A549 (cell line): Measurements from ENCODE around the gene VASN. TPM values are rescaled to one million over a fixed set of nuclear protein-coding genes. Genes with fewer than 3 reads are reported as not detected.

Experiments used
- ATAC-seq, 2 experiments: fragments of 200-7000 bp in 1 of 2; fragments of >200 bp in 1 of 2; cut with Nextera tagmentation in 1 of 2; cut with Tn5 transposase in 1 of 2; 3 replicates each; pipeline versions ENCODE4 v1.8.0 to v1.9.1; 2018 to 2020; ENCODE audit warnings: mild to moderate bottlenecking in 1 of 2, moderate library complexity in 1 of 2
- CTCF ChIA-PET: fragments of 300-600 bp; sonication (Branson Sonifier 250); formaldehyde crosslinking; extraction: SDS; loops from one replicate; lab custom pipeline; 2021; ENCODE audit warnings: antibody characterized with exemption, inconsistent platforms; lab: Yijun Ruan, JAX
- POLR2A ChIA-PET: fragments of 350-600 bp; formaldehyde crosslinking; extraction: SDS; loops from one replicate; lab custom pipeline; 2021; ENCODE audit warnings: antibody characterized with exemption, inconsistent platforms; lab: Yijun Ruan, JAX
- DNase-seq, 2 experiments: peaks; one replicate each; pipeline versions ENCODE4 v3.0.0 to v3.0.0-alpha.2; 2011 to 2016; ENCODE audit warnings: low read depth in 1 of 2, low spot score in 1 of 2
- FAIRE-seq: peaks from 2 replicates; lab custom pipeline; 2011; peaks lifted over from hg19 to GRCh38; lab: Jason Lieb, UNC
- H3K27ac ChIP-seq, 2 experiments: fragments of >200 bp; sonication (Bioruptor Twin); formaldehyde crosslinking; 3 replicates each; pipeline ENCODE4 v1.5.1; 2016 to 2017
- H3K4me1 ChIP-seq: fragments of >200 bp; sonication (Bioruptor Twin); formaldehyde crosslinking; 3 replicates; pipeline ENCODE4 v1.6.1; 2016
- H3K4me2 ChIP-seq: fragments of >200 bp; sonication (Bioruptor Twin); formaldehyde crosslinking; 3 replicates; pipeline ENCODE4 v1.6.1; 2016
- H3K4me3 ChIP-seq: fragments of >200 bp; sonication (Bioruptor Twin); formaldehyde crosslinking; 3 replicates; pipeline ENCODE4 v1.5.1; 2016
- H3K9me3 ChIP-seq: fragments of >200 bp; sonication (Bioruptor Twin); formaldehyde crosslinking; 3 replicates; pipeline ENCODE4 v1.6.1; 2016
- CHD2 ChIP-seq: fragments of 150-350 bp; IDR thresholded peaks from 2 replicates; pipeline ENCODE4 v1.6.1; 2014; ENCODE audit warnings: low read length; ENCODE audit not compliant: partially characterized antibody
- HOXB5 ChIP-seq: fragments of 250-450 bp; sonication (Bioruptor Pico); IDR thresholded peaks from 2 replicates; pipeline ENCODE4 v1.5.0; 2020; ENCODE audit warnings: mild to moderate bottlenecking, moderate library complexity
- MAZ ChIP-seq: fragments of 150-350 bp; IDR thresholded peaks from 2 replicates; pipeline ENCODE4 v1.6.1; 2014; ENCODE audit warnings: antibody characterized with exemption, low read depth, low read length, borderline replicate concordance
- MYC ChIP-seq: IDR thresholded peaks from 2 replicates; pipeline ENCODE4 v1.6.1; 2012; ENCODE audit warnings: mild to moderate bottlenecking, inconsistent platforms, low read length, improper control_type of control experiment, borderline replicate concordance
- NFE2L2 ChIP-seq: fragments of 150-350 bp; conservative IDR thresholded peaks from 2 replicates; pipeline ENCODE4 v1.6.1; 2014; ENCODE audit warnings: low read length
- NPAS2 ChIP-seq: fragments of 250-450 bp; sonication (Bioruptor Pico); IDR thresholded peaks from 2 replicates; pipeline ENCODE4 v1.8.0; 2022; ENCODE audit warnings: mild to moderate bottlenecking, moderate library complexity, borderline replicate concordance
- POLR2AphosphoS2 ChIP-seq: conservative IDR thresholded peaks from 2 replicates; pipeline ENCODE4 v1.6.1; 2012; ENCODE audit warnings: low read length, improper control_type of control experiment, inconsistent platforms
- RAD21 ChIP-seq, 2 experiments: fragments of >200 bp in 1 of 2; sonication (Bioruptor Twin) in 1 of 2; formaldehyde crosslinking in 1 of 2; IDR thresholded peaks in 1 of 2; conservative IDR thresholded peaks in 1 of 2; 2 replicates in 1 of 2; 3 replicates in 1 of 2; pipeline ENCODE4 v1.6.1; 2012 to 2018; ENCODE audit warnings: inconsistent platforms in 1 of 2
- RCOR1 ChIP-seq: fragments of 150-350 bp; IDR thresholded peaks from 2 replicates; pipeline ENCODE4 v1.6.1; 2014; ENCODE audit warnings: antibody characterized with exemption, low read length, low read depth
- RNF2 ChIP-seq: fragments of 200-600 bp; sonication (generic); IDR thresholded peaks from 2 replicates; pipeline ENCODE4 v1.6.1; 2016; ENCODE audit warnings: low read depth, mild to moderate bottlenecking, antibody characterized with exemption, moderate library complexity, borderline replicate concordance
- SREBF2 ChIP-seq: fragments of 450-650 bp; IDR thresholded peaks from 2 replicates; pipeline ENCODE4 v1.6.1; 2014; ENCODE audit warnings: mild to moderate bottlenecking, moderate library complexity
- ZC3H11A ChIP-seq: fragments of 450-650 bp; IDR thresholded peaks from 2 replicates; pipeline ENCODE4 v1.6.1; 2014; ENCODE audit warnings: antibody characterized with exemption, mild to moderate bottlenecking
- ZSCAN20 ChIP-seq: fragments of 250-450 bp; sonication (Bioruptor Pico); IDR thresholded peaks from 2 replicates; pipeline ENCODE4 v1.8.0; 2022; ENCODE audit warnings: mild to moderate bottlenecking, moderate library complexity
- WGBS: methylation state at CpG from one replicate; pipeline ENCODE4 v1.1.6; 2017; ENCODE audit errors: missing lambda C conversion rate; 5-methylcytosine and 5-hydroxymethylcytosine counted together
- polyA plus RNA-seq, 4 experiments: library from polyadenylated mRNA; depleted of rRNA in 3 of 4; stranded (reverse); fragments of >200 nt; fragmentation: RNase III in 1 of 4; extraction: RNeasy Plus Mini Kit Qiagen cat#74134 plus additional on column Dnase treatment in 1 of 4; gene quantifications; 2 replicates in 3 of 4; 3 replicates in 1 of 4; pipeline ENCODE4 v1.2.3, GENCODE V29; 2011 to 2017
- TF ChIP-seq, protein P1 (sequence below): fragments of >200 bp; sonication (Bioruptor Twin); formaldehyde crosslinking; IDR thresholded peaks from 2 replicates; pipeline ENCODE4 v1.6.1; 2016
- TF ChIP-seq, protein P2 (sequence below): fragments of 150-350 bp; IDR thresholded peaks from 2 replicates; pipeline ENCODE4 v1.6.1; 2014; ENCODE audit warnings: low read depth, mild to moderate bottlenecking, low read length
- TF ChIP-seq, protein P3 (sequence below): fragments of >200 bp; sonication (Bioruptor Twin); formaldehyde crosslinking; IDR thresholded peaks from 3 replicates; pipeline ENCODE4 v1.6.1; 2016
- TF ChIP-seq, protein P4 (sequence below): fragments of 250-450 bp; sonication (Bioruptor Pico); IDR thresholded peaks from 2 replicates; pipeline ENCODE4 v1.5.0; 2020; ENCODE audit warnings: low read depth, mild to moderate bottlenecking, moderate library complexity

VASN gene
- polyA plus RNA-seq, 2 of the 4 experiments (the other 2 are of a cell fraction) = 2.3 to 4.0 TPM

DNA sequence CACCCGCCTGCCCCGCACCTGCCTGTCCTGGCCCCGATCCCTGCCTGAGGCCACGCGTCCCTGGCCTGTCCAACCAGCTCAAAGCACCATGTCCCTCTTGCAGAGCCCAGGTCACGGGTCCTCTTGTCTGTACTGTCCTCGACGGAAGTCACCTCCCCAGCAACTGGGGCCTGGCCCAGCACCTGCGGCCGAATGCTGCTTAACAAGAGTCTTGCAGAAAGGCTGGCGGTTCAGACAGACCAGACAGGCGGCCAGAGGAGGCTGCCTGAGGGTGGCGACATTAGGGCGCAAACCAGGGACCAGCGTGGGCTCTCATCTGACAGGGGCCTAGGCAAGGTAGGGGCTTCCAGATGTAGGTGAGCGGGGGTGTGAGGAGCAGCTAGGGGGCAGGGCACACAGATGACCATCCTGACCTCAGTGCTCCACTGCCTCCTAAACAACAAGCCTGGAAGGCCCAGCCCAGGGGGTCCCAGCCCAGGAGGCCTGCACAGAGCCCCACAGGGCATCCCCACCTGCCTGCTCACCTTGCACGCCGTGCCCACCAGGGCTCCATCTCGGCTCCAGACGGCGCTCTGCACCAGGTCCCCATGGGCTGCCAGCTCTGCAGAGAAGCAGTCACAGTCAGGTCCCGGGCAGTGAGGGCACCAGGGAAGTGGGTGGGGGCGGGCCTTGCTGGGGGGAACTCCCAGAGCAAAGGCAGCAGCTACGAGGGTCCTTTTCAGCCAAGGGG, 33.5 kb downstream of the VASN start:
- CTCF ChIA-PET = interaction anchor here (1.3 to 32.6 kb wide), 17 partner anchors 12 to 186 kb away, joined by 3 to 833 read pairs (median 31); partner anchors contain the start of genes CORO7, GLIS2, PAM16 and VASN
- no peak for ATAC-seq
- Histone ChIP-seq H3K4me1 (peaks cover 4% of the 10 kb centered on the region; the same call in 1 of the 3 replicates), H3K9me3 (no peaks in the 10 kb centered on the region), H3K4me3 (no peak overlapping the region), H3K4me2 (no peak overlapping the region), H3K27ac (no peak overlapping the region)
- 89% methylated on average over 19 of the region's 24 CpGs for WGBS
- POLR2A ChIA-PET = interaction anchor here (1.2 to 1.5 kb wide), 2 partner anchors 132 to 133 kb away, joined by 3 to 5 read pairs; partner anchors contain the start of gene TFAP4
- TF ChIP-seq NFE2L2 (no peak), RNF2 (no peak), RAD21 (conservative IDR thresholded peaks at IDR 0.05 in 1 of 2, IDR thresholded peaks at IDR 0.05 in 1 of 2) (no peak), POLR2AphosphoS2 (no peak), NPAS2 (CRISPR knock-in tag) (no peak), HOXB5 (CRISPR knock-in tag) (no peak)
- TF ChIP-seq, protein P1, sequence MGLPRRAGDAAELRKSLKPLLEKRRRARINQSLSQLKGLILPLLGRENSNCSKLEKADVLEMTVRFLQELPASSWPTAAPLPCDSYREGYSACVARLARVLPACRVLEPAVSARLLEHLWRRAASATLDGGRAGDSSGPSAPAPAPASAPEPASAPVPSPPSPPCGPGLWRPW = no peak
- FAIRE-seq = no peak
- DNase-seq = no peak

DNA sequence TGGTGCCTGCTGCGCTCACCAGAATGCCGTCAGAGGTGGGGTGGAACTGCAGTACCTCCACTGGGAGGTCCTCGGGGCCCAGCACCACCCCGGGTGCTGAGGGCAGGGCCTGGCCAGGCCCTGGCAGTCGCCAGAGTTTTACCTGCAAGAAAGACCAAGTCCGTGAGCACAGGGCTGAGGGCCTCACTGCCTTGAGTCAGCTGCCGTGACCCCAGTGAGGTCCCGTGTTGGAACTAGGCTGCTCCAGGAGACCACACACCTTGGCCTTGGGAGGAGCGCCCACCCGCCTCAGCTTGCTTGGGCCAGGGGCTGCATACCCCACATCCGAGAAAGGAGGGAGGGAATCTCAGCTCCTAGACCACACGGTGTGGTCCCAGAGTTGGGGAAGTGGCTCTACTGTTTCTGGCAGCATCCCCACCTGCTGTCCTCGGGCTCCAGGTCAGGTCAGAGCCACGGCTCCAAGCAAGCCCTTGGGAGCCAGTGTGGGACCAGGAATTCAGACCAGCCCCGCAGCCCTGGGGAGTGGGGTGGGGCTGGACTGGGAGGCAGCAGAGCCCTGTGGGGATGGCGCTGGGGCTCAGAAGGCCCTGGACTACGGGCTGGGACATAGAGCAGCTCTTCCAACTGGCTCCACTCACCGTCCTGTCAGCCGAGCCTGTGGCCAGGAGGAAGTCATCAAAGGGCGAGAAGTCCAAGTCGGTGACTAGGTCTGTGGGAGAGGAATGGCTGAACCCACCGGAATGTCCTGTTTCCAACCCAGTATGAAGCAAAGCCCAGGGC, 36.1 kb downstream of the VASN start:
- H3K4me2 ChIP-seq = no peak overlapping the region
- H3K4me3 ChIP-seq = no peak overlapping the region
- ChIA-PET CTCF (interaction anchor here (1.2 to 32.6 kb wide), 3 partner anchors 23 to 97 kb away, joined by 3 to 833 read pairs (median 638); partner anchors contain the start of gene VASN), POLR2A (no interaction called here)
- WGBS = 95% methylated on average over 18 of the region's 22 CpGs
- H3K27ac ChIP-seq = no peak overlapping the region
- no peak for FAIRE-seq
- DNase-seq = no peak
- H3K9me3 ChIP-seq = no peaks in the 10 kb centered on the region
- ATAC-seq = no peak
- no peaks in the 10 kb centered on the region for H3K4me1 ChIP-seq
- TF ChIP-seq RAD21 (conservative IDR thresholded peaks at IDR 0.05 in 1 of 2, IDR thresholded peaks at IDR 0.05 in 1 of 2) = no peak
- TF ChIP-seq, protein P2, sequence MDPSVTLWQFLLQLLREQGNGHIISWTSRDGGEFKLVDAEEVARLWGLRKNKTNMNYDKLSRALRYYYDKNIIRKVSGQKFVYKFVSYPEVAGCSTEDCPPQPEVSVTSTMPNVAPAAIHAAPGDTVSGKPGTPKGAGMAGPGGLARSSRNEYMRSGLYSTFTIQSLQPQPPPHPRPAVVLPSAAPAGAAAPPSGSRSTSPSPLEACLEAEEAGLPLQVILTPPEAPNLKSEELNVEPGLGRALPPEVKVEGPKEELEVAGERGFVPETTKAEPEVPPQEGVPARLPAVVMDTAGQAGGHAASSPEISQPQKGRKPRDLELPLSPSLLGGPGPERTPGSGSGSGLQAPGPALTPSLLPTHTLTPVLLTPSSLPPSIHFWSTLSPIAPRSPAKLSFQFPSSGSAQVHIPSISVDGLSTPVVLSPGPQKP = no peak
- TF ChIP-seq NFE2L2 = no peak
- no peak for TF ChIP-seq ZSCAN20
- TF ChIP-seq ZC3H11A = no peak
- no peak for TF ChIP-seq CHD2
- no peak for TF ChIP-seq HOXB5 (CRISPR knock-in tag)
- TF ChIP-seq, protein P3, sequence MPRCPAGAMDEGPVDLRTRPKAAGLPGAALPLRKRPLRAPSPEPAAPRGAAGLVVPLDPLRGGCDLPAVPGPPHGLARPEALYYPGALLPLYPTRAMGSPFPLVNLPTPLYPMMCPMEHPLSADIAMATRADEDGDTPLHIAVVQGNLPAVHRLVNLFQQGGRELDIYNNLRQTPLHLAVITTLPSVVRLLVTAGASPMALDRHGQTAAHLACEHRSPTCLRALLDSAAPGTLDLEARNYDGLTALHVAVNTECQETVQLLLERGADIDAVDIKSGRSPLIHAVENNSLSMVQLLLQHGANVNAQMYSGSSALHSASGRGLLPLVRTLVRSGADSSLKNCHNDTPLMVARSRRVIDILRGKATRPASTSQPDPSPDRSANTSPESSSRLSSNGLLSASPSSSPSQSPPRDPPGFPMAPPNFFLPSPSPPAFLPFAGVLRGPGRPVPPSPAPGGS = no peak
- TF ChIP-seq SREBF2 = no peak
- TF ChIP-seq, protein P1 = no peak
- TF ChIP-seq, protein P4, sequence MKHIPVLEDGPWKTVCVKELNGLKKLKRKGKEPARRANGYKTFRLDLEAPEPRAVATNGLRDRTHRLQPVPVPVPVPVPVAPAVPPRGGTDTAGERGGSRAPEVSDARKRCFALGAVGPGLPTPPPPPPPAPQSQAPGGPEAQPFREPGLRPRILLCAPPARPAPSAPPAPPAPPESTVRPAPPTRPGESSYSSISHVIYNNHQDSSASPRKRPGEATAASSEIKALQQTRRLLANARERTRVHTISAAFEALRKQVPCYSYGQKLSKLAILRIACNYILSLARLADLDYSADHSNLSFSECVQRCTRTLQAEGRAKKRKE = no peak
- TF ChIP-seq MYC = no peak

DNA sequence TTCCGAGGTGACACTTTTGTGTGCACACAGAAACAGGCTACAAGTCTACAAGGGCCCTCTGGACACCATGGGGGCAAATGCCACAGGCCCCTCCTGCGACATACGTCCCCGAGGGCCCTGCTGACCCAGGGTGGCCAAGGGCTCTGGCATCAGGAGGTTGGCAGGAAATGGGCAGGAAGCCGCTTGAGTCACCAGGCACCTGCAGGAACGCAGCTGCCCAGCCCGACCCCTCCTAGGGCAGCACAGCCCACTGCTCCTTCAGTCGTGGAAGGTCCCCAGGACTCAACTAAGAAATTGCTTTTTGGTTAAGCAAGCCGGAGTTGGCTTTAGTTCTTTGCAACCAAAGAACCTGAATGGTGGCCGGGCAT, 36.7 kb downstream of the VASN start:
- ATAC-seq (no peak), FAIRE-seq (no peak), DNase-seq (no peak)
- Histone ChIP-seq H3K27ac (no peak overlapping the region), H3K4me3 (no peak overlapping the region), H3K4me2 (no peak overlapping the region), H3K4me1 (no peaks in the 10 kb centered on the region), H3K9me3 (no peaks in the 10 kb centered on the region)
- TF ChIP-seq ZC3H11A (no peak), MAZ (no peak), RCOR1 (no peak)
- ChIA-PET POLR2A (no interaction called here), CTCF (interaction anchor here (1.2 to 32.6 kb wide), 3 partner anchors 24 to 98 kb away, joined by 3 to 833 read pairs (median 638); partner anchors contain the start of gene VASN)
- 94% methylated on average over 7 of the region's 10 CpGs for WGBS
